COLO668 (cell line): ENCODE measurements around the gene APOA1.
"Not testable (repeated sequence)": the region's sequence is repeated elsewhere in the genome, so short reads cannot be mapped to it uniquely, and the experiment has no call there.

Experiments used
- DNase-seq: peaks from one replicate; lab custom pipeline; 2025; ENCODE audit not compliant: unreplicated experiment; lab: John Stamatoyannopoulos, UW

The APOA1 gene

DNA sequence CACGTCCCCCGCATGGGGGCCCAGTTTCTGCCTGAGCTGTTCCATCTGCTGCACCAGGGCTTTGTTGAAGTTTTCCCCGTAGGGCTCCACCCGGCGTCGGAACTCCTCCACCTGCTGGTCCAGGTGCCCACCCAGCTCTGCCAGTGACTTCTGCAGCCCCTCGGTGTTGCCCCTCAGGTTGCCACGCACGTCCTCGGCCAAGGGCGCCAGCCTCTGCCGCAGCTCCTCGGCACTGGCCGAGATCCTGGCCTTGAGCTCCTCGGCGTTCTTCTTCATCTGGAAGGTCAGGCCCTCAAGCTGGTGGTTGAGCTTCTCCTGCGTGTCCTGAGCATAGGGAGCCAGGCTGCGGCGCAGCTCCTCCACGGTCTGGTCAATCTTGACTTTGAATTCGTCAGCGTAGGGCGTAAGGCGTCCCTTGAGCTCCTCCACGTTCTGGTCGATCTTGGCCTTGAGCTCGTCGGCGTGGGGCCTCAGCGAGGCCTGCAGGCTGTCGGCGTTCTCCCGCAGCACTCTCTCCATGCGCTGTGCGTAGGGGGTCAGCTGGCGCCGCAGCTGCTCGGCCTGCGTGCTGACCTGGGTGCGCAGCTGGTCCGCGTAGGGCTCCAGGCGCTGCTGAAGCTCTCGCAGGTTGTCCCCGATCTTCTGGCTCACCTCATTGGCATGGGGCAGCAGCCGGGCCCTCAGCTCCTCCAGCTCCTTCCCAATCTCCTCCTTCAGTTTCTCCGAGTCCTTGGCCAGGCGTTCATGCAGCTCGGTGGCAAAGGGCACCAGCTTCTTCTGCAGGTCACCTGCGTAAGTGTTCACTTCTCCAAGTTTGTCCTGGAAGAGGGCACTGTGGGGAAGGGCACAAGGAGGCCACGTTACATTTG is 16.1 kb downstream of the APOA1 start:
- DNase-seq, result no peak

DNA sequence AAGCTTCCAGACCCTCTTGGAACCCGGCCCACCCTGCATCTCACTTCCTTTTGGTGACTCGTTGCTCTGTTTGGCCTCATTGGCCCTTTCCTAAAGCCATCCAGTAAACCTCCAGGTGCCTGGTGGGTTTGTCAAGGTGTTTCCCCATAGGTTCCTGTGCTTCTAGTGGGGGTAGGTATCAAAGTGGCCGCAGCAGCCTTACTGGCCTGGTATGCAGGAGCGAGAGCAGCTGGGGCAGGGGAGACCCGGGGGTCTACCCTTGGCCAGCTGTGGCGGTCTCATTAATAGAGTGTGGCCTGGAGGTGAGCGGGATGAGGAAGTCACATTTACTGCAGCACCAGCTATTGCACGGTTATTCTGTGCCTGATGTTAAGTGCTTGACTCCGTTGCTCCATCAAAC is 18.4 kb downstream of the APOA1 start:
- no peak for DNase-seq

DNA sequence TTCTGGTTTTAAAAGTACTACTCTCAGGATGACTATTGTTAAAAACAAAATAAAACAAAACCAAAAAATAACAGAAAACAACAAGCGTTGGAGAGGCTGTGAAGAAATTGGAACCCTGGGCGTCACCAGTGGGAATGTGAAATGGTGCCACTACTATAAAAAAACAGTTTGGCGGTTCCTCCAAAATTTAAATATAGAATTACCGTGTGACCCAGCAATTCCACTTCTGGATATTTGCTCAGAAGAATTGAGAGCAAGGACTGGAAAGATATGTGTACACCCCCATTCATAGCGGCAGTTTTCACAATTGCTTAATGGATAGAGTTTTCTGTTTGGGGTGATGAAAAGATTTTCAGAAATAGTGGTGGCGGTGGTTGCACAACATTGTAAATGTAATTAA is 22.9 kb downstream of the APOA1 start:
- DNase-seq, result no peak

DNA sequence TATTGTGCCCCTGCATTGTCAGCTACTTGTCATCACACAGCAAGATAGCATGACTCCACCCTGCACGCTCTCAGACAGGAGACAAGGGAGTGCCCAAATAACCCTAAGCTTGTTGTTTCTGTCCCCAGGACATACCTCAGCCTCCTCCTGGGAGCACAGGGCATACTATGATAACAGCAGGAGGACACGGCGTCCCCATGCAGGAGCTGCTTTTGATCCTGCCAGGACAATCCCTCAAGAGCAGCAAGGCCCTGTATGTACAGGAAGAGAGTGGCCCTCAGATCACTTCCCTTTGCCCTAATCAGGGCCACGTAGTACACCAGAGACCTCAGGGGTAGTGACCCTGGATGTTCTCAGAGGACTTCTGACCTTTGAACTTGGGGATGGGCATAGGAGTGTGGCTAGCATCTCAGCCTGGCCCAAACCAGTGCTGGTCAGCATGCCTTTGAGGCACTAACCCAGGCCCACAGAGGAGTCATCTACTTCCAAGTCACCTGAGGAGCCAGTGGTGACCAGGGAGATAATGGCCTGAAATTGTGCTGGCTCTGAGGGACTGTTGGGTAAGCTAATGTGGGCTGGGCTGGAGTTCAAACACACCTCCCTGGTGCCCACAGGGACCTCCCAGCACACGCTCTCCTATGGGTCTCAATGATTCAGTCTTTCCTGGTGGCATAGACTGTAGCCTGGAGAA is 23.5 kb downstream of the APOA1 start:
- DNase-seq, result no peak

DNA sequence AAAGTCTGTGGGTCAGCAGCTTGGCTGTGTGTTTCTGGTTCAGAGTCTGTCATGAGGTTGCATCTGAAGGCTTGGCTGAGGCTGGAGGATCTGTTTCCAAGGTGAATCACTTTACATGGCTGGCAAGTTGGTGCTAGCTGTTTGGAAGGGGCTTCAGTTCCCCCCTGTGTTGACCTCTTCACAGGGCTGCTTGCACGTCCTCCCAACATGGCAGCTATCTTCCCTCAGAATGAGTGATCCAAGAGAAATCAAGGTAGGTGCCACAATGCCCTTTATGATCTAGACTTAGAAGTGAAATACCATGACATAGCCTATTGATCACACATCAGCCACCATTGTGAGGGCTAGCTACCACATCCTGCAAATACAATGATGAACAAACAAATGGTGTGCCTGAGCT is 24.3 kb downstream of the APOA1 start:
- DNase-seq, result no peak

DNA sequence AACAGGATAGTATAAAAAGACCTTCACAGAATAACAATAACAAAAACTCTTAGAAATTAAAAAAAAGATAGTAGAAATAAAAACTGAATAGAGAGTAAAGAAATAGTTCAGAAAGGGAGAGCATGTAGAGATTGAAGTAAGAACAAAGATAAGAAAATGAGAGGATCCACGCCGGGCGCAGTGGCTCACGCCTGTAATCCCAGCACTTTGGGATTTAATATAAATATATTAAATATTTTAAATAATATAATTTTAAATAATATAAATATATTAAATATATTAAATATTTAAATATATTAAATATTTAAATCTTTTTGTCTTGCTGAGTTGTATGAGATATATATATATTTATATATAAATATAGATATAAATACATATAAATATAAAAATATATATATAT is 25.3 kb downstream of the APOA1 start:
- DNase-seq, result no peak

DNA sequence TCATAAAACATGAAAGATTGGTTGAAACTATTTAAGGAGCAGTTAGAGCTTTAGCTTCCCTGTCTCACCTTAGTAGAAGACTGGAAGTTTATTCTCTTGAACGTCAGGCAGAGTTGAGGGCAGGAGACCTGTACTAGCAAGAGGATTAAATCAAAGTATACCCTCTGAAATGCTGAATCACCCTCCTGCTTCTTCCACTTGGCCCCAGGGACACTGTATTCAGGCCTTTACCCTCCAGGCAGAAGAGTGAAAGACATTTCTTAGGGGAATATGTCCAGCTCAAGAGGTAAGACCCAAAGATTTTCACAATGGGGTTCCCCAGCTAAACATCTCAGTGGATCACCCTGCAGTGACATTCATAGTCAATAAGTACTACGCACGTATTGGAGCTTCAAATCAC is 26.2 kb downstream of the APOA1 start:
- DNase-seq, result no peak

DNA sequence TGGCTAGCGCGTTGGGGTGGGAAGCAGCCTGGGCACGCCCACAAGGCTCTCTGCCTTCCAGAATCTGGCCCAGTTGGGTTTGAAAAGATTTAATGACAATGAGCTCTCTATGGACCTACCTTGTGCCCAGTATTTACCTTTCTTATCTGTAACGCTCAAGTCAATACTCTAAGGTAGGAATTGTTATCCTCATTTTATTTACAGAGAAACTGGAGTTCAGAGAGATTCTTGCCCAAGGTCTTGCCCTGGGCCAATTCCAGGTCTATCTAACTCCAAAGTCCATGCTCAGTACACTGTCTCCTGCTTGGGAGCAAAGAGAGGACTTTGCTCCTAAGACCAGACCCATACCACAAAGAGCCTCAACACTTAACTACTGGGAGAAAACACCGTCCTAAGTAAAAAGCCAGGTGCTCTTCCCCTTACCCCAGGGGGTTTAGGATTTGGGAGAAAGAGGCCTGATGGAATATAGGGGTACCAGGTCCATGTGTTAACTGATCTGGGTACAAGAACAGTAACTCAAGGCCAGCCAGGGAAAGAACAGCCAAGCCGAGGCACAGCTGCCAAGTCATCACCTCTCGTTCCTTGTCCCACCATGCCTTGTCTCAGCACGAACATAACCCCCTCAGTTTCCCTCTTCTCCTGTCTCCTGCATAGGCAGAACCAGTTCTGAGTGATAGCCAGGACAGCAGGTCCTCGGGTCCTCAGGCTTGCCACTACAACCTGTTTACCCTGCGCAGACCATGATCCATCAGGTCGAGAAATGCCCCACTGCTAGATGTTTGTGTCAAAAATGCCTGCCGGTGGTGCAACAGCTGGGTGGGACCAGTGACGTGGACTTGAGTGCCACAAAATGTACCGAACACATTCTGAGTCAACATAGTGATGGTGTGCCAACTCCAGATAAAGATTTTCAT is 28.9 kb downstream of the APOA1 start:
- DNase-seq, result no peak

DNA sequence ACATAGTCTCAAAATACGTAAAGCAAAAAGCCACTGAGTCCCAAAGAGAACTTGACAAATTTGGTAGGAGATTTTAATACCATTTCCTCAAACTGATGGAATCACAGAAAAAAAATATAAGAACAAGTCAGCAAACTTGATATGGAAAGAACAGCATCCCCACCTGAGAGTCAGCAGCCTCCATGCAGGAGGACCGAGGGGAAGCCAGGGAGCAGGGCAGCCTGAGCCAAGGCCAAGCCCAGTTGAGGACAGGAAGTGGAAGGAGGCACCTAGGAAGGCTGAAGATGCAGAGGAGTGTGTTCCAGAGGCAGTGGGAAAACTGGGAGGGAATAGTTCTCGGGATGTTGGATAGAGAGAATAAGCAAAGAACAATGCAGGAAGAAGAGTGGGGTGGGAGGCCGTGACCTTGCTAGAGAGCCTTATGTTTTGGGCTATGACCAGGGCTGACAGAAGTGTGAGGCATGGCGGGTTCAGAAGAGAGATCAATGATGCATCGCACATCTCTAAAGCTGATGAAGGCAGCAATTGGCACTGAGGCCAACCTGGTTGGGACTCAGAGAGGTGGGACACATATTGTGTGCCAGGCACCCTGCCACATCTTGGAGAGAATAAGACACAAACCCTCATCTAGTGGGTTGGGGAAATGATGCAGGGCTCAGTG is 29.7 kb downstream of the APOA1 start:
- DNase-seq, result no peak

DNA sequence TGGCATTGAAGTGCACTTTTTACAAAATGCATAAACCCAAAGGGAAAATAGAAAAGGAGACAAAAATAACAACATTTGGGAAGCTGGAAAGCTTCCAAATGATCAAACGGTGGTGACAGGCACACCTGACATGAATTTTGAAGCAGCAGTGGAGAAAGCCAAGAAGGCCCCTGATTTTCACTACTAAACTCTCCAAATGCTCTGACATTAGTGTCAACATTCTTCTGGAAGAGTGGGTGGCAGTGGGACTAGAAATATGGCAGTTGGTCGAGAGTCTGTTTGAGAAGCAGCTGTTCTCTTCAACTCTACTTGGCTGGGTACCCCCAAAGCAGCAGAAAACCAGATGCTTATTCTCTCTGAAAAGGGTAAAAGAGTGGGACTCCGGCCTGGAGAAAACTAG is 33.4 kb downstream of the APOA1 start:
- no peak for DNase-seq

DNA sequence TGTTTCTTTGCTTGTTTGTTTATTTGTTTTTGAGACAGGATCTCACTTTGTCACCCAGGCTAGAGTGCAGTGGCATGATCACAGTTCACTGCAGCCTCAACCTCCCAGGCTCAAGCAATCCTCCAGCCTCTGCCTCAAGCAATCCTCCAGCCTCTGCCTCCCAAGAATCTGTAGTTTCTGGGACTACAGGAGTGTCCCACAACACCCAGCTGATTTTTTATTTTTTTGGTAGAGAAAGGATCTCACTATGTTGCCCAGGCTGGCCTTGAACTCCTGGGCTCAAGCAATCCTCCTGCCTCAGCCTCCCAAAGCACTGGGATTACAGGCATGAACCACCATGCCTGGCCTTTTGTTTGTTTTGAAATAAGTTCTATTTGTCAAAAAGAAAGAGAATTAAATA is 35.8 kb downstream of the APOA1 start:
- DNase-seq, result not testable (repeated sequence)

DNA sequence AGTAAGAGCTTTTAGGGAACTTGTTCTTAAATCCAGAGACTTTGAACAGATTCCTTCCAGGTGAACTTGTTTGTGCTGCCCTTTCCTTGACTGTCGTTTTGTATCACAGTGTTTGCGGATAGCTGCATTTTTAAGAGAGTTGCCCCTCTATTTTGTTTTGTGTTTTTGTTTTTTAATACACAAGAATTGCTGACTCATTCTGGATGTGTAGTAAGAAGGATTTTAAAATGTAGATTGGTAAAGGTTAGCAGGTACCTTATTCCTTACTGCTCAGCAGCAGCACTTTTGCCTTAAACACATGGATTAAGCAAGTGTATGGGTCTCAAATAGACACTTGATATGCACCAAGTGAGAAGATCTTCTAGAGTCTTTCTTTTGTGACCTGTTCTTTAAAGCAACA is 36.8 kb downstream of the APOA1 start:
- no peak for DNase-seq

DNA sequence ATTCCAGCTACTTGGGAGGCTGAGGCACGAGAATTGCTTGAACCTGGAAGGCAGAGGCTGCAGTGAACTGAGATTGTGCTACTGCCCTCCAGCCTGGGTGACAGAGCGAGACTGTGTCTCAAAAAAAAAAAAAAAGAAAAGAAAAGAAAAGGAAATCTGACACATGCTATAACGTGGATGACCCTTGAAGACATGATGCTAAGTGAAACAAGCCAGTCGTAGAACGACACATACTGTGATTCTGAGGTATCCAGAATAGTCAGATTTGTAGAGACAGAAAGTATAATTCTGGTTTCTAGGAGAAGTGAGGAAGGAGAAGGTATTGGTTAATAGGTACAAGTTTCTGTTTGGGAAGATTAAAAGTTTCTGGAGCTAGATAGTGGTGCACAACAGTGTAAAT is 39.1 kb downstream of the APOA1 start:
- DNase-seq, result no peak

DNA sequence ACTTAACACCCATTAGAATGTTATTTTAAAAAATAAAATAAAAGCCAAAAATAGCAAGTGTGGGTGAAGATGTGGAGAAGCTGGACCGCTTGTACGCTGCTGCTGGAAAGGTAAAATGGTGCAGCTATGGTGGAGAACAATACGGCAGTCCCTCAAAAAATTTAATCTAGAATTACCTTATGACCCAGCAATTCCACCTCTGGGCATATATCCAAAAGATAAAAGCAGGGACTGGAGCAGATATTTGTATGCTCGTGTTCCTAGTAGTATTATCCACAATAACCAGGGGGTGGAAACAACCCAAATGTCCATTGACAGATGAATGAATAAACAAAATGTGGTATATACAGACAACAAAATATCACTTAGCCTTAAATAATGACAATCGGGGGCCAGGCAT is 39.6 kb downstream of the APOA1 start:
- no peak for DNase-seq

DNA sequence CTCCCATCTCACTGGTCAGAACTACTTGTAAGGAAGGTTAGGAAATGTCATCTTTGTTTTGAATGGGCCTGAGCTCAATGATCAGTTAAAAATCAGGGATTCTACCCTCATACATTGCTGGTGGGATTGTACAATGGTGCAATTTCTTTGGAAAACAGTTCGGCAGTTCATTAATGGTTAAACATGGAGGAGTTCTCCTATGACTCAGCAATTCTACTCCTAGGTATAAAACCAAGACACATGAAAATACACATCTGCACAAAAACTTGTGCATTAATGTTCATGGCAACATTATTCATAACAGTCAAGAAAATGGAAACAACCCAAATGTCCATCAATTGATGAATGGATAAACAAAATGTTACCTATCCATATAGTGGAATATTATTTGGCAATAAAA is 40.9 kb downstream of the APOA1 start:
- no peak for DNase-seq

DNA sequence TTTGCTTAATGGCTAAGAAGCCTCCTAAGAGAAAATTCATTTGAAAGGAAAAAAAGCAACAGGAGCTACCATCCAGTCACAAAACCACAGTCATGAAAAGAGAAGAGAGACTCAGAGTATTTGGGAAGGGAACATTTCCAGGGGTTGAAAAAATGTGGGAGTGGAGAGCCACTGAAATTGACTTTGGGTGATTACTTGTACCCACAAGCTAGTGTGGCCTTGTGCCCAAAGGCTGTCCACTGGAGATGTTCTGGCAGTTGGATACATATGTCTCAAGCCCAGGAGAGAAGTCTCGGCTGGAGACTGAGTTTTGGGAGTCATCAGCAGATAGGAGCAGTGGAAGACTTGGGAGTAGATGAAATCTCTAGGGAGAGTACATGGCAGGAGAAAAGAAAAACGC is 42.6 kb downstream of the APOA1 start:
- no peak for DNase-seq

DNA sequence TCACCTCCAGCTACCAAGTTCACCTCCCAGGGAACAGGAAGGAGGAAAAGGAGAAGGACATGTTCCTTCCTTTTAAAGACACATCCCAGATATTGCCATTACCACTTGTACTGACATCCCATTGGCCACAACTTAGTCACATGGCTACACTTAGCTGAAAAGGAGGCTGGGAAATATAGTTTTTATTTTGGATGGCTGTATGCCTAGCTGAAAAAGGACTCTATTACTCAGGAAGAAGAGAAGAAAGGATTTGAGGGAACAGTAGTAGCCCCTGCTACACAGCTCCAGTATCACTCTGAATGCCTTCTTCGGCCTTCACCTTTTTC is 43.7 kb downstream of the APOA1 start:
- no peak for DNase-seq

DNA sequence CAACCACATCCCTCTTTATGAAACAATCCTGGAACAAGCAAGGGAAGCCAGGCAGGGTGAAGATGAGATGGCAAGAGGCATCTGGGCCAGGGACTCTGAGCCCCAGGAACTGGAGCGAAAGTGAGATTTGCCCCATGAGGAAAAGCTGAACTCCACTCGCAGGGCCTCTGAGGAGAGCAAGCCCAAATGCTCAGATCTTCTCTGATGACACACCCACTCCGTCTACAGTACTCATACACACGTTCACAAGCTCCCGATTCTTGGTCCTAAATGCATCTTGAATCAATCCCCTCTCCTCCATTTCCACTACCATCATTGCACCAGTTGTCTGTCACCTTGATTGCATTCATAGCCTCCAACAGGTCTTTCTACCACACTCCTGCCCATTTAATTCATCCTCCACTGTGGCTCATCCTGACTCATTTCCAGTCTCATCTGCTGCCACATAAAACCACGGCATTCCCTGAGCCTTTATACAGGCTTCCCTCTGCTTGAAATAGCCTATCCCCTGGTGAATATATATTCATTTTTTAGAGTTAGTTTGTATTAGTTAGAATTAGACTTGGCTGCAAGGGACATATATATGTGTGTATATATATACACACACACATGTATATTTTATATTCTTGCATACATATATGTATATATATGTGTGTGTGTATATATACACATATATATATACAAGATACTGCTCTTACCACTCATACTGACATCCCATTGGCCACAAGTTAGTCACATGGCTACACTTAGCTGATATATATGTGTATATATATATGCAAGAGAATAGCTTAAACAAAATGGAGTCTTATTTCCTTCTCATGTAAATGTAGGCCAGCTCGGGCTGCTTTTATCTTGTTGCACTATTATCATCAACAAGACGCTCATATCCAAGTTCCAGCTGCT is 44.3 kb downstream of the APOA1 start:
- DNase-seq, result no peak

DNA sequence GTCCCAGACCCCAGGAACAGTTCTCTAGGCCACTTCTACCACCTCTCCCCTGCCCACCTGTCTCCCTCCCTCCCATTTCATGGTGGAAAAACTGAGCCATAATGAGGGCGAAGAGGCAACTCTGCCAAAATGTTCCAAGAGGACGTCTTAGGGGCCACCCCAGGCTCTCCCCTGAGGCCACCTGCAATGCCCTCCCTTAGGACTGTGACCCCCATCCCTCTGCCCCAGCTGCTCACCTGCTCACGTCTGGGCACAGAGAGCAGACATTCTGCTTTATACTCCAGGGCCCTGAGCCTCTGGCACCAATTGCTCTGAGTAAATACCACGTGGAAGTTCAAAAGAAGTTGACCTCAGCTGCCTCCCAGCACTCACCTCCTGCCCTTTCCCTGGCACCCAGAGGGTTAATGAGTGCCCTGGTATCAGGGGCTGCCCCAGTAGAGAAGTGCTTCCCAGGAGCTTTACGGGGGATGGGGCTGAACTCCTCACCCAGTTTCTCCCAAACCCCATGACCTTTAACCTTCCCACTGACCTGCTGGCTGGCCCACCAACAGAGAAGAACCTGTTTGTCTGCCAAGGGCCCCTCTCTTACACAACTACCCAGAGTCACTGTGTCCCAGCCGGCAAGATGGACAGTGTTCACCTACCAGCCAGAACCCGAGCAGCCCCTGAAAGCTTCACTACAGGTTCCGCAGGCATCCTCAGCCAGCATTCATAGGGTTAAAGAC is 45.1 kb downstream of the APOA1 start:
- no peak for DNase-seq

DNA sequence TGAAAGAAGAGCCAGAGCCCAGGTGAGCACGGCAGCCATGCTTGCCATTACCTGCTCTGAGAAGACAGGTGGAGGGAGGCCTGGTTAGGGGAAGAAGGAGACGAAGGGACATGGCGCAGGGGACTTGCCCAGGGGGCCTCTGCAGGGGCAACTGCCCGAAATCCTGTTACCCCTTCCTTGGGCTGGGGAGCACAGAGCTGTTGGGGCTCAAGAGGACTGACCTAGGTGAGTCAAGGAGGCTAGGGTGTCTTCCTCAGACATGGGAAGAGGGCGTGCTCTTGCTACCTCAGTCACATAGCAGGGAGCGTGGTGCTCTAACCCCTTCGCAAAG is 45.6 kb downstream of the APOA1 start, which contains the start of gene APOA5:
APOA5 (minus strand) TSS at position 67 of the 331 bp plus-strand sequence; CDS start at position 48, 19 bp downstream.
- DNase-seq, result no peak
